ENCODE data around the gene GMDS. TPM values are rescaled to one million over a fixed set of nuclear protein-coding genes. Genes with fewer than 3 reads are reported as not detected.

Gene GMDS
- polyA plus RNA-seq, 1 of the 3 experiments (the other 2 are of a cell fraction): 12.3 TPM

- Histone ChIP-seq H3K27ac (ENCODE audit: low read depth in 2 of 2, low read length in 1 of 2) (no peak overlapping the region), H2AFZ (ENCODE audit: low read depth) (no peak overlapping the region)
- CTCF ChIA-PET: no interaction called here
These were observed 23.6 kb downstream of the GMDS start for GRCh38 chr6:2221726-2222274.

More at GRCh38 chr6:2221726-2222274, 23.6 kb downstream of the GMDS start:
- no peaks in the 10 kb centered on the region for H4K20me1 ChIP-seq (ENCODE audit: insufficient read depth)
- H3K9me2 ChIP-seq: no peaks in the 10 kb centered on the region
- H3F3A ChIP-seq (replicated peaks; ENCODE audit: insufficient read depth): no peaks in the 10 kb centered on the region
- peaks cover 0 to 6% of the 10 kb centered on the region in 2 experiments; a peak in 1 of 4 replicates for H3K4me1 ChIP-seq (ENCODE audit: control insufficient read depth in 1 of 2, insufficient read depth in 2 of 2, low read depth in 1 of 2, low read length in 1 of 2)
- 86% methylated on average over 5 of the region's 6 CpGs for WGBS (ENCODE audit: low lambda C conversion rate)
- H3K4me3 ChIP-seq (ENCODE audit: low read depth in 2 of 2, low read length in 1 of 2): no peak overlapping the region
- POLR2A ChIA-PET: no interaction called here
- H3K9ac ChIP-seq: no peak overlapping the region
- no peak for DNase-seq
- TF ChIP-seq FOXM1 (IDR thresholded peaks at IDR 0.05; ENCODE audit: low read depth) (no peak), RAD21 (IDR thresholded peaks at IDR 0.05; ENCODE audit: low read length) (no peak), FOXJ3 (CRISPR knock-in tag; IDR thresholded peaks at IDR 0.05) (no peak), FOSL2 (IDR thresholded peaks at IDR 0.05; ENCODE audit: borderline replicate concordance, low read depth) (no peak), GABPA (IDR thresholded peaks at IDR 0.05; ENCODE audit: low read depth) (no peak), RCOR1 (IDR thresholded peaks at IDR 0.05; ENCODE audit: low read length) (no peak), ZBTB33 (IDR thresholded peaks at IDR 0.05; ENCODE audit: borderline replicate concordance, low read depth) (no peak), POLR2AphosphoS5 (IDR thresholded peaks at IDR 0.05; ENCODE audit: low read depth, low read length) (no peak), NRF1 (IDR thresholded peaks at IDR 0.05; ENCODE audit: low read depth, low read length) (no peak), NFIC (IDR thresholded peaks at IDR 0.05; ENCODE audit: borderline replicate concordance) (no peak), CTCF (IDR thresholded peaks at IDR 0.05) (no peak), RFX5 (IDR thresholded peaks at IDR 0.05; ENCODE audit: low read length) (no peak), USF1 (IDR thresholded peaks at IDR 0.05; ENCODE audit: borderline replicate concordance, low read depth) (no peak), REST (IDR thresholded peaks at IDR 0.05; ENCODE audit: low read depth, low read length) (no peak), PBX3 (IDR thresholded peaks at IDR 0.05) (no peak), SIN3A (IDR thresholded peaks at IDR 0.05; ENCODE audit: borderline replicate concordance, low read depth, low read length) (no peak), JUND (IDR thresholded peaks at IDR 0.05) (no peak), ELF1 (IDR thresholded peaks at IDR 0.05) (no peak), CHD2 (IDR thresholded peaks at IDR 0.05; ENCODE audit: low read length, partially characterized antibody) (no peak), IRF3 (IDR thresholded peaks at IDR 0.05; ENCODE audit: low read depth, low read length) (no peak)
- H3K36me3 ChIP-seq (replicated peaks in 1 of 2; ENCODE audit: control insufficient read depth in 1 of 2, insufficient read depth in 2 of 2, low read length in 1 of 2): no peaks in the 10 kb centered on the region
- no peaks in the 10 kb centered on the region for H3K79me2 ChIP-seq (ENCODE audit: insufficient read depth)
- H3K4me2 ChIP-seq: no peak overlapping the region
- H3K27me3 ChIP-seq (ENCODE audit: insufficient read depth): no peaks in the 10 kb centered on the region
- no peaks in the 10 kb centered on the region for H3K9me3 ChIP-seq

Measured in SK-N-SH (cell line).